Nasal cavity respiratory epithelium epithelial cell of viscerocranial mucosa (primary cell): ENCODE data around the gene ERLIN1. TPM values are rescaled to one million over a fixed set of nuclear protein-coding genes. Genes with fewer than 3 reads are reported as not detected.

Source experiments
- total RNA-seq: library from RNA; depleted of rRNA; stranded (reverse); fragments of >200 nt; gene quantifications from 2 replicates; pipeline ENCODE4 v1.2.3, GENCODE V29; 2014

The ERLIN1 gene
- 83.9 and 89.9 TPM in 2 replicates for total RNA-seq

GRCh38 chr10:100185364-100186252 lies at the start of gene ERLIN1:
TSS of gene ERLIN1 (minus strand) at chr10:100186029. CDS start at chr10:100185626, 403 bp downstream.

Other genes starting within 250 kb of the ERLIN1 start
- 6.5 and 12.7 TPM in 2 replicates for gene DNMBP, start 176.1 kb downstream of the ERLIN1 start, total RNA-seq
- gene CPN1, start 104.2 kb downstream of the ERLIN1 start, total RNA-seq: not detected in 2 replicates
- 34.9 and 40.0 TPM in 2 replicates for gene CHUK, start 43.6 kb upstream of the ERLIN1 start, total RNA-seq
- gene CWF19L1, start 81.6 kb upstream of the ERLIN1 start, total RNA-seq: 23.8 and 36.2 TPM in 2 replicates
- 75.7 and 131 TPM in 2 replicates for gene BLOC1S2, start 100.7 kb upstream of the ERLIN1 start, total RNA-seq
- not detected in 2 replicates for gene PKD2L1, start 144.2 kb upstream of the ERLIN1 start, total RNA-seq
- 258 and 325 TPM in 2 replicates for gene SCD, start 161.2 kb upstream of the ERLIN1 start, total RNA-seq